Retinal pigment epithelial cell (primary cell): ENCODE data around the gene KIF5C.

Experiments used
- DNase-seq: peaks from one replicate; pipeline ENCODE4 v3.0.0-alpha.2; 2010; ENCODE audit warnings: low read depth
- H3K4me3 ChIP-seq: 2 replicates; pipeline ENCODE4 v1.5.1; 2011; ENCODE audit warnings: mild to moderate bottlenecking, low read length, control low read depth, moderate library complexity
- TF ChIP-seq, protein P1 (sequence below): conservative IDR thresholded peaks from 2 replicates; pipeline ENCODE4 v1.5.1; 2011; ENCODE audit warnings: low read depth, low read length, control low read depth, inconsistent platforms

Gene KIF5C

DNA sequence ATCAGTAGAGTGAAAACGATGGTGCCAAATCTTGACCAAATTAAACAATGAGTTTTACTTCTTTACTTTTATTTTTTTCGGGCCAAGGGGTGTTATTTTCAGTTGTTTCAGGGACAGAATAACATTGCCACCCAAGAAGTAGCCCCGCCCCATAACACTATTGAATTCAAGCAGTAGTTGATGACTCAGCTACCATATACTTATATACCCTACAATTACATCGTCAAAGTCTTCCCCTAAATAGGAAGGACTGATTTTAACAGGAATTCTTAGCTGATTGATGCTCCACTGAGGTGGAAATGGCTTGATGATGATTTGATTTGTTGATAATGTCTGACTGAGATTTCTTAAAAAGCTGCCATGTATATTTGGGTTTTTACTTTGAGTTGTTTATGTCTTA is 188.2 kb downstream of the KIF5C start:
- TF ChIP-seq, protein P1, sequence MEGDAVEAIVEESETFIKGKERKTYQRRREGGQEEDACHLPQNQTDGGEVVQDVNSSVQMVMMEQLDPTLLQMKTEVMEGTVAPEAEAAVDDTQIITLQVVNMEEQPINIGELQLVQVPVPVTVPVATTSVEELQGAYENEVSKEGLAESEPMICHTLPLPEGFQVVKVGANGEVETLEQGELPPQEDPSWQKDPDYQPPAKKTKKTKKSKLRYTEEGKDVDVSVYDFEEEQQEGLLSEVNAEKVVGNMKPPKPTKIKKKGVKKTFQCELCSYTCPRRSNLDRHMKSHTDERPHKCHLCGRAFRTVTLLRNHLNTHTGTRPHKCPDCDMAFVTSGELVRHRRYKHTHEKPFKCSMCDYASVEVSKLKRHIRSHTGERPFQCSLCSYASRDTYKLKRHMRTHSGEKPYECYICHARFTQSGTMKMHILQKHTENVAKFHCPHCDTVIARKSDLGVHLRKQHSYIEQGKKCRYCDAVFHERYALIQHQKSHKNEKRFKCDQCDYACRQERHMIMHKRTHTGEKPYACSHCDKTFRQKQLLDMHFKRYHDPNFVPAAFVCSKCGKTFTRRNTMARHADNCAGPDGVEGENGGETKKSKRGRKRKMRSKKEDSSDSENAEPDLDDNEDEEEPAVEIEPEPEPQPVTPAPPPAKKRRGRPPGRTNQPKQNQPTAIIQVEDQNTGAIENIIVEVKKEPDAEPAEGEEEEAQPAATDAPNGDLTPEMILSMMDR, result no peak
- H3K4me3 ChIP-seq, result no peak overlapping the region
- no peak for DNase-seq

DNA sequence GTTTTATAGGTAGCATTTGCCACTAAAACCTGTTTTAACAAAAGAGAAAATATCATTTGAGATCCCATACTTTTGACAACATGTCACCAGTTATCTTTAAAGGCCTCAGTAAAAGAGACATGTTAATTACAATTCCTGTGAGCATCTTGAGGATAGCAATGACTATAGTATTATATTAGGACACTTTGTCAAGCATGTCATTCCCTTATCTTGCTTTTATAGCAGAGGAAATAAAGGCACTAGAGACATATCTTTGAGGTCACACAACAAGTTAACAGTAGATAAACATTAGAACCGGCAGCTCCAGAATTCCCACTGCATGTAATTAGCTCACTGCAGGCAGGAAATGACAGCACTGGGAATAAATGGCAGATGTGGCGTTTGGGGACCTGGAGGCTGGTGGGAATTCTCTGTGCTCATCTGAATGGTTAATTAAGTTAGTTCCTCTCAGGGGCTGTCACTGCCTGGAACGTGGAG is 189.4 kb downstream of the KIF5C start:
- TF ChIP-seq, protein P1, result no peak
- no peak for DNase-seq
- no peak overlapping the region for H3K4me3 ChIP-seq

DNA sequence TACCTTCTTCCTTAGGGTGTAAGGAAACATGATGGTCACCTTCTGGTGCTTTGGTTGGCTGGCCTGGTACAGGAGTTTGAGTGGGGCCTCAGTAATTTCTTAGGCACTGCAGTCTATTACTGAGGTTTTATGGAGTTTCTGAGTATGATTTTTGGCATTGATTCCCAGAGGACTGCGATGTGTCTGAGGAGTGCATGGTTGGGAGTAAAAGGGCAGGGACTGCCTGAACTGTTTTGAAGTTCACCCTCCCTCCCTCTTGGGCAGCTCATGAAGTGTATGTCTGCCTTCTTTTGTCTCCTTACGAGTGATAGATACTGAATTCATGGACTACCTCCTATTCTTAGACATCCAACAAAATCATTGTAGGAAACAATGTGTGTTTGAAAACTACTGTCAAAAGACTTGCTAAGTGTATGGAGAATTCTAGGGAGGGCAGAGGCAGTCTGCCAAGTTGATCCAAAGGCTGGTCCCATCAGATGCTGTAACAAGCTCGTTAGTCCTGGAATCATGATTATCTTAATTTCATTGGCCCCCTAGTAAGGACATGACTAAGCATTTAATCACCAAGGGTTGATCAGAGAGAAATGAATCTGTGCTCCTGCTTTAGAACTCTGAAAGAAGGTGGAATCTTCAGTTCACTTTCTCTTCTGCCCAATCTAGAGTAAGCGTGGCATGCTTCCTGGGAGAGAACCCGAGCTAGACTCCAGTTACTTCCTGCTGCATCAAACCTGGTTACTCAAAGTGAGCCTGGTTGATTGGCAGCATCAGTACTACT is 190.0 kb downstream of the KIF5C start:
- TF ChIP-seq, protein P1, result no peak
- H3K4me3 ChIP-seq, result no peak overlapping the region
- DNase-seq, result no peak

DNA sequence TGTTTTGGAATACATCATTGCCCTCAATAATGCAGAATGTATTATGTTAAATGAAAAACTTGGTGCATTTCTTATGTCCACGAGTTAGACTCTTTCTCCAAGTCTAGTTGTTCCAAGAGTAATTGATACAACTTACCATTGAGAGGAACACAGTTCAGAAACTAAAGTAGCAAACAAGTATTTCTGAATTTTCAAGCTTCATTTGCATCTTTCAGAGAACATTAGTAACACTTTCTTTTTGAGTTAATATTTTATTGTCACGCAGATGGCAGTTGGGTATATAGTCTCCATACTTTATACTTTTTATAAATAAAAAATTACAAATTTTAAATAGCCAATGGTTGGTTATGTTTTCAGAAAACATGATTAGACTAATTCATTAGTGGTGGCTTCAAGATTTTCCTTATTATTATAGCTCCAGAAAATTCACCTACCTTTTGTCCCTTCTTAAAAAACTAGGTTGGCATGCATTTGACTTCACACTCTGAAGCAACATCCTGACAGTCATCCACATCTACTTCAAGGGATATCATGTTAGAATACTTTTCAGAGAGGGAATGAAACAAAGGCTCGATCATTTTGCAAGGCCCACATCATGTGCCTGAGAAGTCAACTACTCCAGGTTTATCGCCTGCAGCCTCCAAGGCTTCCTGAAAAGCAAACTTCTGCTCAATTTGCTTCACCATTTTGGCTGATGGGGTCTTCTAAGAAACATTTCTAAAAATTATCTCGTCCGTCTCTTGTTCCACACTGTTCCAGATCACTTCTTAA is 193.4 kb downstream of the KIF5C start:
- TF ChIP-seq, protein P1, result no peak
- H3K4me3 ChIP-seq, result no peak overlapping the region

DNA sequence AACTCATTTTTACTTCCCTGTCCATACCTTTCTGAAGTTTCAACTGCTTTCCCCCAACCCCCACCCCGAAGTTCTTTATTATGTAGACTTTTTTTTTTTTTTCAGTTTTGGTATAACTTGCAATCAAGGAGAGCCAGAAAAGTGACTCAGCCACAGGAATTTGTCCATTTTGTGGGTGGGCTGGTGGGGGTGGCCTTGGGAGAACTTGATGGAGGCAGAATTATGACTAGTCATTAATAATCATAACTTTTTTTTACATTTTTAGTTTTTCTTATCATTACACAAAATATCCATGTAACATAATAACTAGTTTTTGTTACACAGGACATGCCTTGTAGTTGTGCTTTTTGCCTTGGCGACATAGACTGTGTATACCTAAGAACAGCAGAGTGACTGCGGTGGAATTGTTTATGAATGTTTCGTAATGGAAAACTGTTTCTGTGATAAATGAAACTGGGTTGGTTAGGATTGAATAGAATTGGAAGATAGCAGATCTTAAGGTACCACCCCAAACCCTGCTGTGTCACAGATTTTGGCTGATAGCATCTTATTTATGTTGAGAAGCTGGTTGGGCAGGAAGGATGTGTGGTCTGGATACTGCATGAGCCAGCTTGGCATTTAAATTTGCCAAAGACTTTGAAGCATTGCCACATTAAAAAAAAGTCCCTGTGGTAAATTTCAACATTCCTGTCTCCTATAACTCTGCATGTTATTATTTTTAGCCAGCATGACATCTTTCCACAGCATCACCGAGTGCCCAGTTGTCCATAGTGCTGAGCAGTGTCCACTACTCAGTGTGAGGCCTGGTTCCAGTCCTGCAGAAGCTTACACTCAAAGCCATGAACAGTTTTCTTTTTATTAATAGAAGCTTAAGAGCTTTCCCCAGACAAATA is 194.2 kb downstream of the KIF5C start:
- TF ChIP-seq, protein P1, result no peak
- no peak for DNase-seq
- H3K4me3 ChIP-seq, result no peak overlapping the region

More for the DNA sequence above, 193.4 kb downstream of the KIF5C start:
- DNase-seq, result no peak

DNA sequence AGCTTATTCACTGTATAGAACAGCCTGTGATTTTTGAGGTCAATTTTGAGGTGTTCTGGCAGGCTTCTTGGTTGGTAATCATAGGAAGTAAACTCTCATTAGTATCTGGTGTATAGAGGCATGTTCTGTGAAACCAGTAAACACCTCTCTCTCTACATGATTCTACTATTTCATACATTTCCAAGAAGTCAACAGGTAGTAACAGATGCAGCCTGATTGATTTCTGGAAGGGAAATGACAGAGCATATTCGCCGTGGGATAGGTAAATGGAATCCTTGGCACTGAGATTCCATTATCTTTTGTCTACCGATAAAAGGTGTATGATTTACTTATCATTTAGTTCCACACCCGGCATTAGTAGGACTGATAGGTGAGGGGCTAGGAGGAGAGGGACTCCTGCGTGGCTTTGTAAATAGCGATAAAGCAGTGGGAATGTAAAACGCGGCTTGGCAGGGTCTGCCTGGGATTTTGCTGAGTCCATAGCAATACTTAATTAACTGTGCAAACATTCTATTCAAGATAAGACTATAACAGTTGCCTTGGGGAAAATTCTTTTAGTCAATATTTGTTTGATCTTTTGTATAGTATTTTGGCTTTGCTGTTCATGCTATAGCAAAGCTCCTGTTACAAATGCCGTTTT is 195.8 kb downstream of the KIF5C start:
- DNase-seq, result no peak
- no peak overlapping the region for H3K4me3 ChIP-seq
- TF ChIP-seq, protein P1, result no peak
